Keratinocyte (primary cell): ENCODE results near the gene IFT122. TPM values are rescaled to one million over a fixed set of nuclear protein-coding genes. Genes with fewer than 3 reads are reported as not detected.
"Not testable (repeated sequence)": the region's sequence is repeated elsewhere in the genome, so short reads cannot be mapped to it uniquely, and the experiment has no call there.

Experiments
- DNase-seq: peaks from one replicate; pipeline ENCODE4 v3.0.0-alpha.2; 2011; ENCODE audit warnings: low read depth, missing footprints, low spot score
- FAIRE-seq: peaks from 2 replicates; lab custom pipeline; 2011; peaks lifted over from hg19 to GRCh38; lab: Jason Lieb, UNC
- H2AFZ ChIP-seq: 2 replicates; pipeline ENCODE4 v1.6.0; 2012; ENCODE audit warnings: low read length, control low read depth, inconsistent platforms; ENCODE audit not compliant: control insufficient read depth
- H3K27ac ChIP-seq: 2 replicates; pipeline ENCODE4 v1.5.1; 2011; ENCODE audit warnings: low read length; ENCODE audit not compliant: control insufficient read depth, insufficient read depth
- H3K27me3 ChIP-seq: 3 replicates; pipeline ENCODE4 v1.6.0; 2011; ENCODE audit warnings: low read length; ENCODE audit not compliant: control insufficient read depth, insufficient read depth; ENCODE audit errors: extremely low read depth
- H3K36me3 ChIP-seq, 2 experiments: 2 replicates in 1 of 2; 3 replicates in 1 of 2; pipeline ENCODE4 v1.5.1; 2011; ENCODE audit warnings: low read length in 2 of 2, mild to moderate bottlenecking in 1 of 2; ENCODE audit not compliant: control insufficient read depth in 2 of 2, insufficient read depth in 2 of 2; ENCODE audit errors: extremely low read depth in 1 of 2
- H3K4me1 ChIP-seq: 3 replicates; pipeline ENCODE4 v1.5.1; 2011; ENCODE audit warnings: low read length; ENCODE audit not compliant: control insufficient read depth, insufficient read depth; ENCODE audit errors: extremely low read depth
- H3K4me2 ChIP-seq: 3 replicates; pipeline ENCODE4 v1.6.0; 2011; ENCODE audit warnings: low read depth, low read length; ENCODE audit not compliant: control insufficient read depth, insufficient read depth; ENCODE audit errors: extremely low read depth
- H3K4me3 ChIP-seq, 3 experiments: fragments of 200-600 bp in 1 of 3; sonication (generic) in 1 of 3; 2 replicates in 2 of 3; 3 replicates in 1 of 3; pipeline ENCODE4 v1.5.1; 2011 to 2016; ENCODE audit warnings: low read length in 3 of 3, mild to moderate bottlenecking in 3 of 3, control low read depth in 2 of 3, inconsistent platforms in 1 of 3, low read depth in 1 of 3, mixed read lengths in 1 of 3, mixed run types in 1 of 3, moderate library complexity in 1 of 3; ENCODE audit not compliant: control insufficient read depth in 2 of 3, insufficient read depth in 2 of 3; ENCODE audit errors: extremely low read depth in 1 of 3
- H3K79me2 ChIP-seq: 2 replicates; pipeline ENCODE4 v1.6.0; 2012; ENCODE audit warnings: low read length; ENCODE audit not compliant: control insufficient read depth, insufficient read depth
- H3K9ac ChIP-seq: 3 replicates; pipeline ENCODE4 v1.6.0; 2011; ENCODE audit warnings: low read length; ENCODE audit not compliant: control insufficient read depth, insufficient read depth; ENCODE audit errors: extremely low read depth
- H3K9me1 ChIP-seq: 3 replicates; pipeline ENCODE4 v1.6.0; 2011; ENCODE audit warnings: low read length; ENCODE audit not compliant: control insufficient read depth, insufficient read depth; ENCODE audit errors: extremely low read depth
- H3K9me3 ChIP-seq: 2 replicates; pipeline ENCODE4 v1.5.1; 2012; ENCODE audit warnings: low read depth, low read length; ENCODE audit not compliant: control insufficient read depth
- H4K20me1 ChIP-seq: 3 replicates; pipeline ENCODE4 v1.6.0; 2011; ENCODE audit warnings: low read length; ENCODE audit not compliant: control insufficient read depth, insufficient read depth; ENCODE audit errors: extremely low read depth
- CTCF ChIP-seq, 3 experiments: IDR thresholded peaks in 1 of 3; conservative IDR thresholded peaks in 1 of 3; optimal IDR thresholded peaks in 1 of 3; 2 replicates in 2 of 3; 3 replicates in 1 of 3; pipeline versions ENCODE3 to v1.5.1; 2011; ENCODE audit warnings: low read length in 3 of 3, mild to moderate bottlenecking in 3 of 3, moderate library complexity in 2 of 3, control low read depth in 1 of 3, inconsistent platforms in 1 of 3; ENCODE audit not compliant: insufficient read depth in 2 of 3; ENCODE audit errors: extremely low read depth in 1 of 3
- EZH2 ChIP-seq: IDR thresholded peaks from one replicate; pipeline ENCODE4 v1.6.1; 2012; ENCODE audit warnings: inconsistent platforms, mild to moderate bottlenecking, low read length, moderate library complexity
- dilution Hi-C: fragments of 300-500 bp; cut with MboI; formaldehyde crosslinking; loops from one replicate; pipeline ENCODE4 v1.7.0; 2020; ENCODE audit warnings: low sequenced_read_pairs; ENCODE audit not compliant: extremely low pct_ligation_motif_present
- polyA plus RNA-seq, 5 experiments: library from polyadenylated mRNA; depleted of rRNA in 3 of 5; stranded (reverse) in 3 of 5; stranded (forward) in 1 of 5; unstranded in 1 of 5; fragments of >200 nt; gene quantifications; 1 replicate in 1 of 5; 2 replicates in 3 of 5; 3 replicates in 1 of 5; pipeline versions ENCODE4 v1.2.1 to v1.2.3, GENCODE V29; 2011 to 2012; ENCODE audit warnings: missing spikeins in 2 of 5, low read depth in 1 of 5, low replicate concordance in 1 of 5

IFT122 gene
- polyA plus RNA-seq, 1 donor (not counting 4 experiments of a cell fraction or from before 2014, with no cell fraction given): 7.1 TPM

- Histone ChIP-seq H3K9me3 (no peaks in the 10 kb centered on the region), H3K27me3 (no peaks in the 10 kb centered on the region), H3K4me2 (no peak overlapping the region), H3K27ac (no peak overlapping the region), H4K20me1 (no peaks in the 10 kb centered on the region), H3K36me3 (peaks cover 0 to 4% of the 10 kb centered on the region in 2 experiments), H3K9ac (no peak overlapping the region), H3K79me2 (no peaks in the 10 kb centered on the region), H2AFZ (no peak overlapping the region), H3K9me1 (no peaks in the 10 kb centered on the region), H3K4me1 (no peaks in the 10 kb centered on the region), H3K4me3 (no peak overlapping the region)
- FAIRE-seq: no peak
- dilution Hi-C loops: no loop called here
- TF ChIP-seq CTCF (optimal IDR thresholded peaks at IDR 0.05 in 1 of 3, IDR thresholded peaks at IDR 0.05 in 1 of 3, conservative IDR thresholded peaks at IDR 0.05 in 1 of 3; ENCODE audit: extremely low read depth in 1 of 3, insufficient read depth in 2 of 3, low read length in 3 of 3) (no peak), EZH2 (no peak)
- DNase-seq: no peak
These were observed 74.1 kb downstream of the IFT122 start for GRCh38 chr3:129514110-129514509.

GRCh38 chr3:129514563-129514962, 74.5 kb downstream of the IFT122 start:
- no peak for TF ChIP-seq CTCF (optimal IDR thresholded peaks at IDR 0.05 in 1 of 3, IDR thresholded peaks at IDR 0.05 in 1 of 3, conservative IDR thresholded peaks at IDR 0.05 in 1 of 3; ENCODE audit: extremely low read depth in 1 of 3, insufficient read depth in 2 of 3, low read length in 3 of 3)
- no peak for TF ChIP-seq EZH2
- H3K27ac ChIP-seq: no peak overlapping the region
- no peak overlapping the region for H3K4me3 ChIP-seq
- dilution Hi-C loops: no loop called here
- no peaks in the 10 kb centered on the region for H3K27me3 ChIP-seq
- H3K4me2 ChIP-seq: no peak overlapping the region
- no peaks in the 10 kb centered on the region for H3K79me2 ChIP-seq
- H3K36me3 ChIP-seq: peaks cover 0 to 4% of the 10 kb centered on the region in 2 experiments
- no peaks in the 10 kb centered on the region for H4K20me1 ChIP-seq
- H3K9me1 ChIP-seq: no peaks in the 10 kb centered on the region
- H3K4me1 ChIP-seq: no peaks in the 10 kb centered on the region
- no peak for DNase-seq
- H3K9me3 ChIP-seq: no peaks in the 10 kb centered on the region
- FAIRE-seq: no peak
- H2AFZ ChIP-seq: no peak overlapping the region
- no peak overlapping the region for H3K9ac ChIP-seq

- H3K79me2 ChIP-seq, H3K4me3 ChIP-seq, FAIRE-seq, H3K4me1 ChIP-seq, H3K9me3 ChIP-seq, H2AFZ ChIP-seq, H3K36me3 ChIP-seq, H3K27ac ChIP-seq, H3K9ac ChIP-seq, H3K4me2 ChIP-seq, dilution Hi-C loops, DNase-seq, H3K27me3 ChIP-seq, H3K9me1 ChIP-seq, H4K20me1 ChIP-seq: not testable (repeated sequence)
These were observed 75.2 kb downstream of the IFT122 start for GRCh38 chr3:129515108-129515820.
